Activated CD4-positive, alpha-beta memory T cell treated with anti-CD3 and anti-CD28 coated beads for 36 hours (primary cell): ENCODE results near the gene TSHR. TPM values are rescaled to one million over a fixed set of nuclear protein-coding genes. Genes with fewer than 3 reads are reported as not detected.

Experiments used
- CTCF ChIA-PET: fragments of 350-600 bp; sonication (Branson Sonifier 250); formaldehyde crosslinking; loops from one replicate; lab custom pipeline; 2021; ENCODE audit warnings: antibody characterized with exemption, inconsistent platforms; lab: Charles Lee
- POLR2A ChIA-PET: fragments of 350-600 bp; sonication (Branson Sonifier 250); formaldehyde crosslinking; loops from one replicate; lab custom pipeline; 2021; ENCODE audit warnings: antibody characterized with exemption; lab: Charles Lee
- DNase-seq: peaks from one replicate; pipeline ENCODE4 v3.0.0-alpha.2; 2020
- H3K27ac Mint-ChIP-seq: one replicate; pipeline ENCODE4 v1.8.0; 2021; ENCODE audit warnings: mixed read lengths
- H3K27me3 Mint-ChIP-seq: one replicate; pipeline ENCODE4 v1.8.0; 2021; ENCODE audit warnings: mixed read lengths
- H3K36me3 Mint-ChIP-seq: one replicate; pipeline ENCODE4 v1.8.0; 2021; ENCODE audit warnings: mixed read lengths
- H3K4me1 Mint-ChIP-seq: one replicate; pipeline ENCODE4 v1.8.0; 2021; ENCODE audit warnings: low read depth, mixed read lengths
- H3K4me3 Mint-ChIP-seq: one replicate; pipeline ENCODE4 v1.8.0; 2021; ENCODE audit warnings: mild to moderate bottlenecking, mixed read lengths
- H3K9me3 Mint-ChIP-seq: one replicate; pipeline ENCODE4 v1.8.0; 2021; ENCODE audit warnings: mixed read lengths
- intact Hi-C: fragments of 100-400 bp; cut with micrococcal nuclease; formaldehyde crosslinking; loops from one replicate; pipeline ENCODE4 v1.15.1; 2023
- total RNA-seq, 2 experiments: library from RNA; stranded (reverse); gene quantifications; one replicate each; pipeline ENCODE4 v1.2.3, GENCODE V29; 2021

TSHR gene
- total RNA-seq, 2 experiments from 2014 or later, result not detected

DNA sequence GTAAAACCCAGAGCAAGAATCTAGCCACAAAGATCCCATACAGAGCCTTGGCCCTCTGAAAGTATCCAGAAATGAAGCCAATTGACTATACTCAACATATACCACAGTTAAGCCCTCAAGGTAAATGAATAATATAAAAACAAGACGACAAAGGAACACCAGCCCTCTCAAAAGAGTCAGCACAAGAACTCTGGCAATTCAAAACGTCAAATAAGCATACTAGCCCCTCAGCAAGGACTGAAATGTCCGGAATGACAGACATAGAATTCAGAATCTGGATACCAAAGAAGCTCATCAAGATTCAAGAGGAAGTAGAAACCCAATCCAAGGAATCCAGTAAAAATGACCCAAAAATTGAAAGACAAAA, 215.4 kb downstream of the TSHR start:
- CTCF ChIA-PET, result interaction anchor here (0.7 to 4.0 kb wide), 22 partner anchors 9 to 218 kb away, joined by 3 to 33 read pairs (median 5); partner anchors contain the start of genes GTF2A1 and TSHR
- intact Hi-C loops, result loop anchor here (1.0 to 2.0 kb wide), 8 partner anchors 18 to 293 kb away; partner anchors contain the start of genes CEP128 and TSHR
- POLR2A ChIA-PET, result interaction anchor here (1.0 kb wide), 1 partner anchor 17 kb away, joined by 3 read pairs; no protein-coding TSS in a partner anchor
- no peaks in the 10 kb centered on the region for H3K36me3 Mint-ChIP-seq
- no peaks in the 10 kb centered on the region for H3K9me3 Mint-ChIP-seq
- no peak for DNase-seq
- peak overlapping the region; percentile 85 for H3K4me3 Mint-ChIP-seq
- H3K27ac Mint-ChIP-seq, result peak overlapping the region; percentile 93
- H3K27me3 Mint-ChIP-seq, result no peaks in the 10 kb centered on the region
- H3K4me1 Mint-ChIP-seq, result peaks cover 17% of the 10 kb centered on the region

DNA sequence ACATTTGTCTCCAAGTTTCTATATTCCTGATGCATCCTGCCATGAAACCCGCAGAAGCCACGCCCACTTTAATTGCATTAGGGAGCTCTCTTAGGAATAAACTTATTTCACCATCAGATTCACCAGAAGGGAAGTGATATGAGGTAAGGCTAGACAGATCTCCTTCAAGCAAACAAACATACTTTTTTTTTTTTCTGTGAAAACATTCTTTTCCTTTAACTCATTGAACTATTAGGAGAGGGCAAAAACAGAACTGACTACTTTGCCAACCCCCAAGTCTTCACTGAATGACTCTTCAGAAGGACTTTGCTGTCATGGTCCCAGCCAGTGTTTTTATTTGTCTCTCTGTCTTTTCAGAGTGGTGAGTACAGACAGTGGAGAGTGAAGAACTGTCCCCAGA, 216.9 kb downstream of the TSHR start:
- Mint-ChIP-seq H3K4me1 (peaks cover 22% of the 10 kb centered on the region), H3K27ac (no peak overlapping the region), H3K27me3 (no peaks in the 10 kb centered on the region), H3K4me3 (no peak overlapping the region), H3K36me3 (peaks cover 1% of the 10 kb centered on the region), H3K9me3 (no peaks in the 10 kb centered on the region)
- intact Hi-C loops, result no loop called here
- ChIA-PET POLR2A (no interaction called here), CTCF (interaction anchor here (0.6 to 4.0 kb wide), 6 partner anchors 11 to 1958 kb away, joined by 3 to 33 read pairs (median 4); no protein-coding TSS in a partner anchor)
- DNase-seq, result no peak

DNA sequence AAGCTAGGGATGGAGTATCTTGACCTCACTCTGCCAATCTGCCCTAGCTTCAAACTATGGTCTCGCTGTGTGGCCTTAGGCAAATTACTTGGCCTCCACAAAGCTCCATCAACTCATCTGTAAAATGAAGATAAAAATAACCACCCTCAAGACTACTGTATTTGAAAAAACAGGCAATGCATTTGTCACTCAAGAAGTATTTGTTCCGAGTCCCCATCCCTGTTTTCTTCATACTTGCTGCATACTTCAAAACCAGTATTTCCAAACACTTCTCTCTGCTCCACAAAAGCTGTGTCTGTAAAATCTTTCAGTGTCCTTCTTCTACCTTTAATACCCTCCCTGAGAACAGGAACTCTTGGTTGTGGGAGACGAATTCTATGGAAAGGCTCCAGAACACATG, 217.5 kb downstream of the TSHR start:
- intact Hi-C loops, result no loop called here
- Mint-ChIP-seq H3K4me1 (peaks cover 24% of the 10 kb centered on the region), H3K9me3 (no peaks in the 10 kb centered on the region), H3K27ac (no peak overlapping the region), H3K4me3 (no peak overlapping the region), H3K27me3 (no peaks in the 10 kb centered on the region), H3K36me3 (peaks cover 1% of the 10 kb centered on the region)
- DNase-seq, result no peak
- POLR2A ChIA-PET, result no interaction called here
- CTCF ChIA-PET, result interaction anchor here (0.7 to 4.0 kb wide), 3 partner anchors 20 to 176 kb away, joined by 3 to 33 read pairs (median 3); no protein-coding TSS in a partner anchor

DNA sequence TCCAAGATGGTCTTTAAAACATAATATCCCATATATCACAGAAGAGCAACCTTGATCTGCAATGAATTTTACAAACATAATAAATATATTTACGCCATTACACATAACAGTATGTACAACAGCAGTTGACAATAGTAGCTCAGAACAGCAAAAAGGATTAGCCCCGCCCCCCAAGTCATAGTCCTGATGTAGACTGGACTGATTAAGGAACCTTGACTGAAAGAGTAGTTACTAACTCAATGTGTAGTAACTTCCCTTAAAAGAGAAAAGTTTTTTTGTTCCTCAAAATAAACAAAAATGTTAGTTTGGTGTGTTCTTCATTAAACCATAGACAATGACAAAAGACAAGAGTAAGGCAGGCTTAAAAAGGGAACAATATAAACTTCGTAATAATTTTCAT, 220.8 kb downstream of the TSHR start:
- Mint-ChIP-seq H3K36me3 (peaks cover 10% of the 10 kb centered on the region), H3K4me3 (no peak overlapping the region), H3K4me1 (peaks cover 11% of the 10 kb centered on the region), H3K27ac (no peak overlapping the region), H3K9me3 (no peaks in the 10 kb centered on the region), H3K27me3 (no peaks in the 10 kb centered on the region)
- no peak for DNase-seq
- ChIA-PET POLR2A (no interaction called here), CTCF (interaction anchor here (0.7 to 1.5 kb wide), 3 partner anchors 10 to 189 kb away, joined by 3 to 4 read pairs (median 3); no protein-coding TSS in a partner anchor)
- intact Hi-C loops, result no loop called here

DNA sequence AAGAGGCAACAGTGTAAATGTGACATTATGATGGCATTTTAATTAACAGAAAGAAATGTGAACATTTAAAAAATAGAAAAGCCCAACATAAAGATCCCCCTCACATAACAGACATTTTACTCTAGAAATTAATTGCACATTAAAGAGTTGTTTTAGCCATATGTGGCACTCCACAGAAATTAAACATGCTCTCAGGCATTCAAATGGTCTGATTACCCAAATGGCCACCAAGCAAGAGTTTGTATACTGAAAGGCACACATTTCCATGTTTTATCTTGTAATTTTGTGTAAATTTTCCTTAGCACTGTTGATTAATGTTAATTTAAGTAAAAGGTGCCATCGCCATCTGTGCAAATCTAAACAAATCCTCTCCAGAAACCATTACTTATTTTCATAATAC, 221.8 kb downstream of the TSHR start:
- intact Hi-C loops, result no loop called here
- POLR2A ChIA-PET, result no interaction called here
- H3K27ac Mint-ChIP-seq, result peak overlapping the region; percentile 60
- no peak overlapping the region for H3K4me3 Mint-ChIP-seq
- peaks cover 9% of the 10 kb centered on the region for H3K4me1 Mint-ChIP-seq
- no peaks in the 10 kb centered on the region for H3K27me3 Mint-ChIP-seq
- peaks cover 15% of the 10 kb centered on the region for H3K36me3 Mint-ChIP-seq
- DNase-seq, result no peak
- no peaks in the 10 kb centered on the region for H3K9me3 Mint-ChIP-seq
- CTCF ChIA-PET, result interaction anchor here (1.5 kb wide), 1 partner anchor 190 kb away, joined by 3 read pairs; no protein-coding TSS in a partner anchor

DNA sequence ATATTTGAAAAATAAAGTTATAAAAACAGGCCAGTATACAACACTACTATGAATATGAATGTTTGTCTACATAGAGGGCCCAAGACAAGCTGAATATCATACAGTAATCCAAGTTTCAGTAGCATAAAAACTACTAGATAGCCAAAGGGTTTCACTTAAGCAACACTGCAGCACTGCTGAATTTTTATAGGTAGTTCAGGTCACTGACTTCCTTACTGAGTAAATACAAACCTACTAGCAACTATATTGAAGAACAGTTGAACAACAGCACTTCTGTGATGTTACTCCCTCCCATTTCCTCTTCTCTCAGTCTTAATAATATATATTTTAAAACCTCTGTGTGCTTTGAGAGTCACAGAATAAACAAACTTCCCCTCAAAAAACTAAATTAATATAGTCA, 222.6 kb downstream of the TSHR start:
- POLR2A ChIA-PET, result no interaction called here
- Mint-ChIP-seq H3K27me3 (no peaks in the 10 kb centered on the region), H3K4me1 (peaks cover 17% of the 10 kb centered on the region), H3K9me3 (no peaks in the 10 kb centered on the region), H3K4me3 (no peak overlapping the region), H3K27ac (peak overlapping the region; percentile 7), H3K36me3 (peaks cover 20% of the 10 kb centered on the region)
- no peak for DNase-seq
- intact Hi-C loops, result no loop called here
- CTCF ChIA-PET, result interaction anchor here (1.5 to 3.2 kb wide), 2 partner anchors 7 to 190 kb away, joined by 3 to 24 read pairs; no protein-coding TSS in a partner anchor

DNA sequence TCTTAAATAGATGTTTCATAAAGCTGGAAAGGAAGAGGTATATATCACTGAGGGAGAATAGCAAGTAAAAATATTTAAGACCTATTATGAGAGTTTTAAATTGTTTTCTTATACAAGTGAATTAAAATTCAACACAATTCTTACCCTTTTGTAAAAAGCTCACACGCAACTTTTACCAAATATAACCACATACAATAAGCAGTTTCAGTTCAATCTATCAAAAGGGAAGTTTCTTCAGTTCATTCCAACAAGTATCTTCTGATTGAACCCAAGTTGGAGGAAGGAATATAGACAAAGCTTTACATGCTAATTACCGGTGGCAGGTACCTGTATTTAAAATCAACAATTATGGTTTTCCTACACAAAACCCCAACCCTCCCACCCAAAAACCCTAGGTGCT, 224.2 kb downstream of the TSHR start:
- Mint-ChIP-seq H3K9me3 (no peaks in the 10 kb centered on the region), H3K27me3 (no peaks in the 10 kb centered on the region), H3K4me1 (peaks cover 30% of the 10 kb centered on the region), H3K36me3 (peaks cover 28% of the 10 kb centered on the region), H3K27ac (no peak overlapping the region), H3K4me3 (no peak overlapping the region)
- ChIA-PET CTCF (interaction anchor here (1.4 to 3.2 kb wide), 2 partner anchors 8 to 9 kb away, joined by 4 to 24 read pairs; no protein-coding TSS in a partner anchor), POLR2A (no interaction called here)
- no peak for DNase-seq
- intact Hi-C loops, result no loop called here

DNA sequence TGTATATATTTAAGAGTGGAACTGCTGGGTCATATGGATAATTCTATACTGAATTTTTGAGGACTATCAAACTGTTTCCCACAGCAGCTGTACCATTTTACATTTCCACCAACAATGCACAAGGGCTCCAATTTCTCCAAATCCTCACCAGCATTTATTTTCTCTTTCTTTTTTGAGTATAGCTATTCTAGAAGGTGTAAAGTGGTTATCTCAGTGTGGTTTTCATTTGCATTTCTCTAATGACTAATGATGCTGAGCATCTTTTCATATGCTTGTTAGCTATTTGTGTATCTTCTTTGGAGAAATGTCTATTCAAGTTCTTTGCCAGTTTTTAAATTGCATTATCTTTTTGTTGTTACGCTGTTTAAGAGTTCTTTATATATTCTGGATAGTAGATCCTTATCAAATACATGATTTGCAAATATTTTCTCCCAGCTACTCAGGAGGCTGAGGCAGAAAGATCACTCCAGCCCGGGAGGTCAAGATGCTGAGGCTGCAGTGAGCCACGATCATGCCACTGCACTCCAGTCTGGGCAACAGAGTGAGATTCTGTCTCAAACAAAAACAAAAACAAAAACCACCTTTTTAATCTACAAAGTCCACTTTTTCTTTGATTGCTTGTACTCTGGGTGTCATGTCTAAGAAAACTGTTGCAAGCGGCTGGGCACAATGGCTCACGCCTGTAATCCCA, 232.6 kb downstream of the TSHR start:
- Mint-ChIP-seq H3K9me3 (no peaks in the 10 kb centered on the region), H3K27ac (peak overlapping the region; percentile 23), H3K27me3 (no peaks in the 10 kb centered on the region), H3K36me3 (peaks cover 35% of the 10 kb centered on the region), H3K4me3 (no peak overlapping the region), H3K4me1 (peaks cover 51% of the 10 kb centered on the region)
- ChIA-PET CTCF (interaction anchor here (0.8 to 1.1 kb wide), 5 partner anchors 9 to 30 kb away, joined by 3 to 4 read pairs (median 3); no protein-coding TSS in a partner anchor), POLR2A (interaction anchor here (1.1 to 1.2 kb wide), 2 partner anchors 31 to 33 kb away, joined by 3 read pairs; partner anchors contain the start of gene GTF2A1)
- intact Hi-C loops, result no loop called here
- DNase-seq, result no peak

DNA sequence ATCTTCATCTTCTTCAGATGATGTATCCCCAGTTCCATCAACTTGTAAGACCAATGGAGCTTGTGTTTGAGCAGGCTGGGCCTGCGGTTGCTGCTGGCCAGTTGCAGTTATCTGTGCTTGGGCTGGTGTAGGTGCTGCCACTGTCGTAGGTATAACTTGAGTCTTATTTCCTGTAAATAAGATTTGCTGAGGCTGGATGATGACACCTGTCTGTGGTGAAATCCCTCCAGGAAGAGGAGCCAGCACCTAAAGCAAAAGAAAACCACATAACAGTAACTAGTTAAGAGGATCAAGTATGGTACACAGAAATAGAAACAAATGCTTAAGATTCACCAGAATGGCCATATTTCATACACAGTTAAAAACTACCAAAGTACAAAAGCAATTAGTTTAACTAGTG, 237.2 kb downstream of the TSHR start:
- Mint-ChIP-seq H3K4me3 (peak overlapping the region; percentile 44), H3K27ac (peak overlapping the region; percentile 79), H3K27me3 (no peaks in the 10 kb centered on the region), H3K9me3 (no peaks in the 10 kb centered on the region), H3K4me1 (peaks cover 50% of the 10 kb centered on the region), H3K36me3 (peaks cover 48% of the 10 kb centered on the region)
- peak; percentile 47 for DNase-seq
- intact Hi-C loops, result loop anchor here (2.0 kb wide), 1 partner anchor 22 kb away; no protein-coding TSS in a partner anchor
- ChIA-PET CTCF (interaction anchor here (1.2 kb wide), 2 partner anchors 20 to 22 kb away, joined by 3 to 8 read pairs; no protein-coding TSS in a partner anchor), POLR2A (interaction anchor here (0.8 kb wide), 1 partner anchor 23 kb away, joined by 3 read pairs; no protein-coding TSS in a partner anchor)

DNA sequence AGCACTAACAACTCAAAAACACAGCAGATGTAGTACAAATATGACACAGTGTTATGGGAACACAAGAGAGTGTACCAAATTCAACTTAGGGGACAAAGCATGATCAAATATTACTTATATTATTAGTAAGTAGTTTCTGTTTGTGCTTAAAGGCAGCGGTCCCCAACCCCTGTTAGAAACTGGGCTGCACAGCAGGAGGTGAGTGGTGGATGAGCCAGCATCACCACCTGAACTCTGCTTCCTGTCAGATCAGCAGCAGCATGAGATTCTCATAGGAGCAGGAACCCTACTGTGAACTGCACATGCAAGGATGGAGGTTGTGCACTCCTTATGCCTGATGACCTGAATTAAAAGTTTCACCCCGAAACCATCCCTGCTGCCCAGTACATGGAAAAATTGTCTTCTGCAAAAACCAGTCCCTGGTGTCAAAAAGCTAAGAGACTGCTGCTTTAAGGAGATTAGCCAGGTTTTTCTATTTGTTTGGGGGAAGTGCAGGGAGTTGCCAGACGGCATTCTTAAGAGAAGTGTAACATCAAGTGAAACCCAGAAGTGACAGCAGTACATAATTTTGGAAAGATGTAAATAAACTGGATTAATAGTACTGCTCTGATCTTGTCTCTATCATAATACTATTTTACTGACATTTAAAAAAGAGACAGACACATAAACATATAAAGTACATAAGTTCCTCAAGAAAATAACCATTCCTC, 238.7 kb downstream of the TSHR start:
- peaks cover 43% of the 10 kb centered on the region for H3K36me3 Mint-ChIP-seq
- no peaks in the 10 kb centered on the region for H3K9me3 Mint-ChIP-seq
- POLR2A ChIA-PET, result no interaction called here
- CTCF ChIA-PET, result no interaction called here
- intact Hi-C loops, result loop anchor here (1.0 to 2.0 kb wide), 2 partner anchors 23 to 25 kb away; no protein-coding TSS in a partner anchor
- H3K4me1 Mint-ChIP-seq, result peaks cover 41% of the 10 kb centered on the region
- H3K27ac Mint-ChIP-seq, result no peak overlapping the region
- H3K4me3 Mint-ChIP-seq, result no peak overlapping the region
- DNase-seq, result peak; percentile 61
- no peaks in the 10 kb centered on the region for H3K27me3 Mint-ChIP-seq
